HG03571 (cell line): Measurements from ENCODE around the gene AUTS2.

Source experiments
- ATAC-seq: cut with Tn5 transposase; IDR thresholded peaks from one replicate; pipeline ENCODE4 v1.9.1; 2021; ENCODE audit not compliant: unreplicated experiment

Gene AUTS2

DNA sequence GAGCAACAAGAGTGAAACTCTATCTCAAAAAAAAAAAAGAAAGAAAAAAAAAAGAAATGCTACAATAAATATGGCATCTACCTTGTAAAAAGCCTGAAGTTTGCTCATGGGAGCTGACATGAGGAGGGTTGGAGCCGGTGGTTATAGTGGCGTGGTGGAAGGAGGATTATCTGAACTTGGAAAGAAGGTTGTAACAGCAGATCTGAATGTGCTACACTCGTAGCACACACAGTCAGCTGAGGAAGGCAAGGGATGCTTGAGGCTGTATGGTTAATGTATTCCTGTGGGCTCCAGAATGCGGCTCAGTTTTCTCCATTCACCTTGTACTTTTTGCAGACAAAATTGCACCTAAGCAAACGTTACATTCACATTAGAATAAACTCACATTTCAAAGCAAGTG lies 1143.4 kb downstream of the AUTS2 start:
- ATAC-seq: no peak

DNA sequence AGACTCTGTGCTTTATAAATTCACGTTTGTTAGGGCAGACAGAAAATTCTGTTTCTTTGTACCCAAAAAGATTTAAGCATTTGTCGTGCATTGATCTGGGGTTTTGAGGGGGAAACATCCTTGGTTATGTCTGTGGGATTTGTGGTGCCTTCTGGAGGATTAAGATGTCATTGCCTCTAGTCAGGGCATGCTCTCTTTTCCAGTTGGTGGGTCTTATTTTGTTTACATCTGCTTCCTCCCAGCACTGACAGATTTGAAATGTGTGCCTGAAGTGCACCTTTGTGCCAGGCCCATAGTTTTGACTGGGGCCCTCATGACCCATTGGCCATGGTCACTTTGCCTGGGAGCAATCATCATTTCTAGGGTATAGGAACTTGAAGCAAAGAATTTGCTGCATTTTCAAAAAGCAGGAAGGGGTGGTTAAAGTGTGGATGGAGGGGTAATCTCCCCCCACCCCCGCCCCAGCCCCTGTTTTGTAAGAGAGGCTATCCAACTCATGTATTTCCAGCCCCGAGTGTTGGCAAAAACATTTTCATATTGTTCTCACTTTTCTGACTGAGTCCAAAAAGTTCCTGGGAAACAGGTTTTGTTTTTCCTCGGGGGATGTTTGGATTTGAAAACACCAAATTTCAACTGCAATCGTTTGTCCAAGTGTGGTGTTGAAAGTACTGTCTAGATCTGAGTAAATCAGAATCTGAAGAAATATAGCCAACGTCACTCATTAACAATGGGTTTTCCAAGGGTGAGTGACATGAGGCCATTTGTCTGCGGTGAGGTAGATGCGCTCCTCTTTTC lies 1145.5 kb downstream of the AUTS2 start:
- ATAC-seq: no peak

DNA sequence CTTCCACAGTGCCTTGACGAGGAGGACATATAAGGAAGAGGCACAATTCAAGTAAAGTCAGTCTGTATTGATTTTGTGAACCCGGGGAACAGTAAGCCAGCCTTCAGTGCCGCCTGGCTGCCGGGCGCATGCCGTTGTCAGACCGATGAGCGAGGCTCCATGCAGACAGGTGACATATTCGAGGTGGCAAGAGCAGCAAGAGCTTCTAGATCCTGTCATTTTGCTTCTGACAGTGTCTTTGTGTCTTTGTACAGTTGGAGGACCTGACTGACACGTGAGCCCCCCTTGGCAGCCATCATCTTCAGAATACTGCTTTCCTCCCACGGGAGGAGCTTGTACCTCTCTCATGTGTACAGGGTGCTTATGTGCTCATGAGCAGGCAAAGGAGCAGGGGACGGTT lies 1146.2 kb downstream of the AUTS2 start:
- ATAC-seq: no peak

DNA sequence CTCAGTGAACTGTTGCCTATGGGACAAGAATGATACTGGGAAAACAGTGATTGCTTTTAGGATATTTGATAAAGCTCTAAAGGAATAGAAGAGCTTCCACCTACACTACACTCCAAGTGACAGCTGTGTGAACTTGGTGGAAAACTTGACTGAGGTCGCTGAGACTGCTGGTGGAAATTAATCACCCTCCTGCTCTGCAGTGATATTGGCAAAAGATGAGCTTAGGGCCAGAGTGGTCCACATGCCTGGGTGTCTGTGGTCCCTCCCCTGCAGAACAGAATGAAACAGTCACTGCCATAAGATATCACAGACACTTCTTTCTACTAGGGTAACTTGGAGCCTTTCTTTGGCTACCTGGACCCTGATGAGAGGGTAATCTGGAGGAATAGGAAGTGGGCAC lies 1151.6 kb downstream of the AUTS2 start:
- no peak for ATAC-seq

DNA sequence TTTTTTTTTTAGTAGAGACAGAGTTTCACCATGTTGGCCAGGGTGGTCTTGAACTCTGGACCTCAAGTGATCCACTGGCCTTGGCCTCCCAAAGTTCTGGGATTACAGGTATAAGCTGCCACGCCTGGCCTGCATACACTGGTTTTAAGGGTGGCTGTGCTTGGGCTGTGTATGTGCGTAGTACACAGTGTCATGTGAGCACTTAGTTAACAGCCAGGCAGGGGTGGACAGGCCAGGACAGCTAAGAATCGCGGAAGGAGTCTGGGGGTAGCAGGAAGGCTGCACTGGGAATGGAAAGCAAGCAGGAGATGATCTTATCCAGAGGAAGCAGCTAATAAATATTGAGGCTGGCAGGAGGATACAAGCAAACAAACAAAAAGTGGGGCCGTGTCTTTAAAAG lies 1153.6 kb downstream of the AUTS2 start:
- no peak for ATAC-seq

DNA sequence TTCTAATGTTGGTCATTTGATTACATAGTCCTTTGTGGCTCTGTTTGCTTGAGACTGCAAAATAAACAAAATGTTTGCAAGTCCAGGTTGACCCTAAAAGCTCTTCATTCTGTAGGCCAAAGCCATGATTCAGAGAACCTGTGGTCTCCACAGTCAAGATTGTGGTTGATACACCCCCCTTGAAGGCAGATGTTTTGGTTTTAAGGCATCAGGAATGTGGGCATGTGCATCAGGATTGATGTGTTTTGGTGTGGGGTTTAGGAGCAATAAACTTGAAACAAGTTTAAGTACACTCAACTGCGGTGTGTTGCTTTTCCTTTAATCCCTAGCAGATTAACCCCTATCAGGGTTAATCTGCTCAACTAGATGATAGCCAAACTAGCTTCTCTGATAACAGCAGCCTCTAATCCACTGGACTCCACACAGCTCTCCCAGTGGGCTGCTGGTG lies 1154.5 kb downstream of the AUTS2 start:
- ATAC-seq: no peak

DNA sequence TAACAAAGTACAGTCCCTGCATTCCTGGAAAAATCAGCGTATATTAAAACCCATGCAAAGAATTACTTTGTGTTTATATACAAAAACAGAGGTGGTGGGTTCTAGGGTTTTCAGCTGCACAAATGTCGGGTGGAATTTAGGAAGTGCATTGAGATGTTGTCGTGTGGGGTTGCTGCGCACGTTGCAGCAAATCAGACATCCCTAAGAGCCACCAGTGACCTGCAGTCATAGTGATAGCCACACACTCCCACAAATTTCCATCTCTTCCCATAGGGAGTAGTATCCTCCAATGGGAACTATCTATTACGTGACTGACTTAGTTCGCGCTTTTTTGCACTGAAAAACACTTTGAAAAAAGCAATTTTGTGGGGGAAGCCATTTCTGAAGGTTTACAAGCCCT lies 1158.5 kb downstream of the AUTS2 start:
- ATAC-seq: no peak

DNA sequence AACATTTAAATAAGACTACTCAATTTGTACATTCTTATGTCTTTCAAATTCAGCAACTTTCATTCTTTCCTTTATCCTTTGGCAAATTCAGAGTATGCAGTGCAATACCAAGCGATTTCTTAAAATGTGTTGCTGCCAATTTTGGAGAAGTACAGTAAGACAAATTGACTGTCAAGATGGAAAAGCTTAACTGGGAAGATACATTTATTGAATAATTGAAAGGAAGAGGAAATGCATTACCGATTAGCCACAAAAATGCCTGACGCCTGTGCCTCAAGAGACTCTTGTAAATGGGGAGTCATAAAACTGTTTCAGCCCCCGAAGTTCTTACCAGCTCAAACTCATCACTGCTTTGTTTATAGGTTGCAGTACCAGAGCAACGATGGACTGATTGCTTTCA lies 1160.4 kb downstream of the AUTS2 start:
- ATAC-seq: no peak

DNA sequence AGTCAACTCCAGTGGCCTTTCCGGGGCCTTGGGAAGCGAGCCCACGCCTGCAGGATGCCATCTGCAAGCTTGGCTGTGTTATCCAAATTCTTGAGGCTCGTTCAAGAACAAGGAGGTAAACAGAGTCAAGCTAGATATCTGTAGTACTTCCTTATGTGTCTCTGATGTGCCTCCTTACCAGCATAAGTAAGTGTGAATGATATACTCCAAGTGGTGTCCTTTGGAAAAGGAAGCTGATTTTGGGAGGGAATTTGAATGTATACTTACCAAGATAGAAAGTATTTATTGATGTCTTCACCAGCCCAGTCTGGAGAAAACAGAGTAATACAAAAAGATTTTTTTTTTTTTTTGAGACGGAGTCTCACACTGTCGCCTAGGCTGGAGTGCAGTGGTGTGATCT lies 1161.4 kb downstream of the AUTS2 start:
- no peak for ATAC-seq

DNA sequence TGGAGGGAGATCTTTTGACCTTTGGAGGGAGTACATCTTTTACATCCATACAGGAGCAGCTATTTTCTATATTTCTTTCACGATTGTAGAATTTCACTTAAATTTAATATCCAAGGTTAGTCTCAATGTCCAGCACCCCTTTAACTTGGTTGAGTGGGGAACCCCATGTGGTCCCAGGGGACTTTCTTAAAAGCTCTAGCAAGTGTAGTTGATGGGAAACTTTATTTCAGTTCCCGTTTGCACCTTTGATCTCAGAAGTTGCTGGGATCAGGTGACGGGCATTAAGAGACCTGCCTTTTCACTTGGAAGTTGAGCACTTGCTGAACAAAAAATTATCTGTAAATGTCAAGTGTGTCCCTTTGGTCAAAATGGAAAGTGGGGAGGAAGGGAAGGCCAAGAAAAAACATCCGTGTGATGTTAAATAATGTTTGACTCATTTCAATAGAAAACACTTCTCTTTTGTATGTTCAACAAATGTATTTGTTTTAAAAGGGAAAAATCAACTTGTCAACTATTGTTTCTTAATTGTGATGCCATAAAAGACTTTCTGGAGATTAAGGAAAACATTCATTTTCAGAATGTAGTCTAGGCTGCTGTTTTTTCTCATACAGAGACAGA lies 1163.5 kb downstream of the AUTS2 start:
- ATAC-seq: no peak

DNA sequence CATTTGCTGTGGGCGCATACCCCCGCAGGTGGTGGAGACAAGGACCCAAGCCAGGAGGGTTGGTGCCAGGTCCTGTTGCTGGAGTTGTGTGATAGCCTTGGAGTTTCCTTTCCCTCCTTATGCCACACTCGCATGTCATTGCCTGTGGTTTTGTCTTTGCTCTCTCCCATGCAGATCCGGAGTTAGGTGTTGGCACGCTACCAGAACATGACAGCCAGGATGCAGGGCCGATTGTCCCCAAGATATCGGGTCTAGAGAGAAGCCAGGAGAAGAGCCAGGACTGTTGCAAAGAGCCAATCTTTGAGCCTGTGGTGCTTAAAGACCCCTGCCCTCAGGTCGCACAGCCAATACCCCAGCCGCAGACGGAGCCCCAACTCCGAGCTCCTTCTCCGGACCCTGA lies 1164.4 kb downstream of the AUTS2 start:
- ATAC-seq: no peak

DNA sequence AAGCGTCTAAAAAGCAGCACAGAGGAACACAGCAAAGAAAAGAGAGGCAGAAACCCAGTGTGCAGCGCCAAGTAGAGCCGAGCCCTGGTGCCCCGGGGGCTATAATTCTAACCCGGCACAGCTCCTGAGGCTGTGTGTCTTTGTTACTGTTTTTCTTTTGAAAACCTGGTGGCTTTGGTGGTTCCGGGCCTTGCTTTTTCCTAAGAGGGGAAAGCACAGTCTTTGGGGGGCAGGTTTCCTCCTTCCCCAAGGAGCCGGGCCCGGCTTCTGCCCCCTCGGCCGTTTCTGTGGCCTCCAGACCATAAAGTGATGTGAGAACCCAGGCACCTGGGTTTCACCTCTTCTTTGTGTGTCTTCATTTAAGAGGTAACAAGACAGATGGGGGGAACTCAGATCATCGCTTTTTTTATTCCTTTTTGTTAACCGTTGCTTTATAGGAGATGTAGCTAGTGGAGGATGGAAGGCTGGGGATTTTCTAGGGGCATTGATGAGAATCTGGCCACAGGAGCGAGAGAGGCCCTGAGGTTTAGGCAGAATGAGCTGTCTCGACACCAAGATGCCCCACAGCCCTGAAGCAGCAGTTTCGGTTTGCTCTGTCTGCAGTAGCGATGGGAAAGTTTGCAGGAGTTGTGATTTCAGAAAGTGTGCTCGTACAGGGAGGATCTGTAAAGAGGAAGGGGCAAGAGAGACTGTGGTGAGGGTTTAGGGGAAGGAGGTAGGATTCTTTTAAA lies 1165.9 kb downstream of the AUTS2 start:
- ATAC-seq: peak; percentile 89

DNA sequence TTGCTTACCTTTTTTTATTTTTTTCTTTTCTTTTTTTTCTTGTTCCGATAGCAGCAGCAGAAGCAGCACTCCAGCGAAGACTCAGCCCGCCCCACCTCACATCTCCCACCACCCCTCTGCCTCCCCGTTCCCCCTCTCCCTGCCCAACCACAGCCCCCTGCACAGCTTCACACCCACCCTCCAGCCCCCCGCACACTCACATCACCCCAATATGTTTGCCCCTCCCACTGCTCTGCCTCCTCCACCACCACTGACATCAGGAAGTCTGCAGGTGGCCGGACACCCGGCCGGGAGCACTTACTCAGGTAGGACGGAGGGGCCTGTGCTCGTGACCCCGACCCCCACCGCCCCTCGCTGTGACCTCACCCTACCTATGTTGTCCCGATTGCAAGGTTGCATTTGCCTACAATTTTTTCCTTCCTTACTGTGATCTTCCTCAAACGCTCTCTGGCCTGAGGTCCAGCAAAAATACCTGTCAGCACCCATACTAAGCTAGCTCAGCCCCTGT lies 1166.5 kb downstream of the AUTS2 start:
- no peak for ATAC-seq

DNA sequence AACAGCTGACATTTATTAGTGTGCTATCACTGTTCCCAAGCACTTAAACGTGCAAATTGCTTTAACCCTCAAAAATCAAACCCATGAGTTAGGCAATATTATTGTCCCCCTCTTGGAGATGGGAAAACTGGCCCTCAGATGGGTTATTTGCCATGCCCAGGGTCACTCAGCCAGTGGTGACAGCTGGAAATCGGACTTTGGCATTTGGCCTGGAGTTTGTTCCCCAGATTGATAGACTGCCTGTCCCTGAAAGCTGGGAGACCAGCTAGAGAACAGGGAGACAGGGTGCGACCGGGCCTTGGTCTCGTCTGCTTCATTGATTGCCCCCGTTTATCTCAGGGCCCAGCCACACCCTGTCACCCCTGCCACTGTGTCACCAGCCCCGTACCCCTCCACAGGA lies 1167.4 kb downstream of the AUTS2 start:
- no peak for ATAC-seq

DNA sequence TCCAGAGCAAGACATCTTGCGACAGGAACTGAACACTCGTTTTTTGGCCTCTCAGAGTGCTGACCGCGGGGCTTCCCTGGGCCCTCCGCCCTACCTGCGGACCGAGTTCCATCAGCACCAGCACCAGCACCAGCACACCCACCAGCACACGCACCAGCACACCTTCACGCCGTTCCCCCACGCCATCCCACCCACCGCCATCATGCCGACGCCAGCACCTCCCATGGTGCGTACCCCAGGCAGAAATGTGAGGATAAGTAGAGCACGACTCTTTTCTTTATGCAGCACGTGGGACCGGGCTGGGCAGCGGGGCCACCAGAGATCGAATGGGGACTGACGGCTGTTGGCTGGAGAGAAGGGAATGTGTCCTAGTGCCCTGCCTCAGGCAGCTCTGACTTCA lies 1167.8 kb downstream of the AUTS2 start:
- no peak for ATAC-seq

DNA sequence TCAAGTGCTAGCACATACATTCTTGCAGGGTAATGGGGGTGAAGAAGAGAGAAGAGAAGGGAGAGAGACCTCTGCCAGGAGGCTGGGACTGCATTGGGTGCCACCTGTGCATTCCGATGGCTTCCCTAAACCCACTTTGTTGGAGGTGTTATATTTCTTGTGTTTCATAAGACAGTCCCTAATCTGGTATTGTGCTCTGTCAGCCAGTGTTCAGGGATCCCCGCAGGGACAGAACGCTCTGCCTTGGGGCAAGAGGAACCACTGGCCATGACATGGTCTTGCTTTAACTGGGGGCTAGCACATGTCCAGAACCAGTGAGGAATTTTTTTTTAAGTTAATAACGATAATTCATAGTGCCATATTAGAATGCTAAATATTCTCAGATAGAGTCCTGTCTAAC lies 1168.4 kb downstream of the AUTS2 start:
- no peak for ATAC-seq

DNA sequence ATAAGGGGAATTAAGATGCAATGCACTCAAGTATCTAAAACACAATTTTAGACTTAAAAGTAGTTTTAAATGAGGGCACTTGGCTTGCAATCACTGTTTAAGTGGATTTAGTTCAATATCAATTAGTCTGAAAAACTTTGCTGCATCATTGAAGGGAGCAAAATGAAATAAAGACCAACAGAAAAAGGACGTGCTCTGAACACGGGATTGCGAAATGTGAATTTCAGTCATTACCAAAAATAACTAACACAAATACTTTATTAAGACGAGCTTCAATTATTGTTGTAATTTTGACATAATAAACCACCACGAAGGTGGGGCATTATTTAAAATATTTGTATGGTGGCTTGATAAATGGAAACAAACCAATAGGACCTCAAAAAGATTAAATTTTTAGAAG lies 1171.9 kb downstream of the AUTS2 start:
- ATAC-seq: no peak

DNA sequence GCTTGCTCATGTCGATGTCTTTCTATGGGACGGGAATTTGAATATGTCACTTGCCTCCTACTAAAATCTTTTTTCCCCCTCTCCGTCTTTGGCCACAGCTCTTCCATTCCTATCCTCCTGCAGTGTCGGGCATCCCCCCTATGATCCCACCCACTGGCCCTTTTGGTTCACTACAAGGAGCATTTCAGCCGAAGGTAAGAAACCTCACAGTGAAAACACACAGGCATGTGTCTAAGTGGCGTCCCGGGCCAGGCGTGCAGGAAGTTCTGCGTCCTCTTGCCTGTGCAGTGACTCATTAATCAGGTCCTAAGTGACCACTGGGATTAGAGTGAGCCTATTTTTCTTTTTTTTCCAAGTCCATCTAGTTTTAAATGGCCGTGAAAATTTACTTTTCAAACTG lies 1173.2 kb downstream of the AUTS2 start:
- no peak for ATAC-seq

DNA sequence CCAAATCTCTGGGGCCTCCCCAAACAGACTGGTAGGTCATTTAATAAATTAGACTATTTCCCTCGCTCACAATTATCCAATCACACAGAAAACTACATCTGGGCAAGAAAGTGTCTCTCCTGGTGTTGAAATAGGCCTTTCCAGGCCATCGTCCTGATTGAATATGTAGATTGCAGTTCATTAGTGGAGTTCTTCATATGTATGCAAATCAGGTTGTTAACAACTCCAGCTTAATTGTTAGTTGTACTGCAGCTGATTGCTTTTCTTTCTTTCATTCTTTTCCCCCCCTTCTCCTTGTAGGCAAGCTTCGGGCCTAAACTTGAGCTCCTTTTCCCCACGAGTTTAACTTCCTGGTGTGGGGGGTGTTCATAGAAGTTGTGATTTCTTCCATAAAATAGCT lies 1174.6 kb downstream of the AUTS2 start:
- no peak for ATAC-seq

DNA sequence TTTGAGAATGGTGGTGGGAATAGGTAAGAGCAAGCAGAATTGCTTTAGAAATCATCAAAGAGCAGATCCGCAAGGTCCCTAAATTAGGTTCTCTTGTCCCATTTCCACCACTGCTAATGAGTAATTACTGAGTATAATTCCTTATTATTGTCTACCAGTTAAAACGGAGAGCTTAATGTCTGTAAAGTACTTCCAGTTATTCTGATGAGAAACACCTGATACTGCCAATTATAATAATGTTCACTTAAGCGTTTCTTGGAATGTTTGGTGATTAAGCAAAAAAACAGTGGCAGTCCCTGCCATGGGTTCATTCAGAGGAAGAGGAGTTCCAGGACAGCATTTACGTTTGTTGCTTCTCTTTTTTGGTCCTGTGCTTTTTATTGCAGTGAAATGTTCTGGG lies 1175.1 kb downstream of the AUTS2 start:
- no peak for ATAC-seq

DNA sequence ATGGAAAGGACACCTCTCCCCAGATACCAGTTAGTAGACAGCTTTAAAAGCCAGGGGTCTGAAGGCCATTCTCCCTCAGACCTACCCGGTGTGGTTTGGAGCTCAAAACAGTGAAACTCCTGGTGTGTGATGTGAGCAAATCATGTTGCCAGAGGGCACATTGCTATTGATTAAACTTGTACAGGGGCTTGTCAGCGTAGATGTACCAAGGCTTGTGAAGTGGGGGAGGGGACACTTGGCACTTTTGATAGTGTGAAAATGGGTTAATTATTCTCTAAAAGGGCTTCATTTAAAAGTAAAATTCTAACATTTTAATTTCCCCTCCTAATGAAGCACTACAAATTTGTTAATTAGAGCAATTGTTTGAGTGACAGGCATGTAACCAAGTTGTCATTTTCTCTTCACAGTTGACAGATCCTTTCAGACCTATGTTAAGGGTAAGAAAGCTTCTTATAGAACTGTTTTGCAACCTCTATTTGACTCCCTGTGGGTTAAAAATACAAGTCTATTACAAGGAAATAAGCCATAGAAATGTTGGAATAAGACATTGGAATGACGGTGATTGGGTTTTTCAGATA lies 1176.8 kb downstream of the AUTS2 start:
- no peak for ATAC-seq
